ENCODE measurements around the gene TRAPPC12. TPM values are rescaled to one million over a fixed set of nuclear protein-coding genes. Genes with fewer than 3 reads are reported as not detected.

The TRAPPC12 gene
- total RNA-seq, 1 donor from 2014 or later, result 95.4 TPM

GRCh38 chr2:3441465-3441864 lies 62.0 kb downstream of the TRAPPC12 start:
- ATAC-seq (ENCODE audit: low read depth) (no peak), DNase-seq (no peak)
- Mint-ChIP-seq H3K36me3 (ENCODE audit: low read depth) (peaks cover 37% of the 10 kb centered on the region), H3K27ac (no peak overlapping the region), H3K9me3 (no peaks in the 10 kb centered on the region), H3K27me3 (no peaks in the 10 kb centered on the region), H3K4me3 (no peak overlapping the region), H3K4me1 (peaks cover 14% of the 10 kb centered on the region)
- ChIA-PET POLR2A (no interaction called here), CTCF (interaction anchor here (2.4 kb wide), 1 partner anchor 18 kb away, joined by 9 read pairs; no protein-coding TSS in a partner anchor)
- TF ChIP-seq CTCF (IDR thresholded peaks at IDR 0.05), result no peak
- intact Hi-C loops (cut with micrococcal nuclease), result no loop called here

GRCh38 chr2:3442185-3442584 lies 62.7 kb downstream of the TRAPPC12 start:
- H3K27me3 Mint-ChIP-seq, result no peaks in the 10 kb centered on the region
- no peak for ATAC-seq (ENCODE audit: low read depth)
- H3K4me3 Mint-ChIP-seq, result no peak overlapping the region
- intact Hi-C loops (cut with micrococcal nuclease), result no loop called here
- no peak overlapping the region for H3K27ac Mint-ChIP-seq
- POLR2A ChIA-PET, result no interaction called here
- CTCF ChIA-PET, result interaction anchor here (0.6 to 2.4 kb wide), 3 partner anchors 18 to 57 kb away, joined by 3 to 9 read pairs (median 3); no protein-coding TSS in a partner anchor
- H3K36me3 Mint-ChIP-seq (ENCODE audit: low read depth), result peaks cover 44% of the 10 kb centered on the region
- peaks cover 14% of the 10 kb centered on the region for H3K4me1 Mint-ChIP-seq
- TF ChIP-seq CTCF (IDR thresholded peaks at IDR 0.05), result no peak
- no peaks in the 10 kb centered on the region for H3K9me3 Mint-ChIP-seq
- DNase-seq, result no peak

- H3K9me3 Mint-ChIP-seq, result no peaks in the 10 kb centered on the region
- no peak for TF ChIP-seq CTCF (IDR thresholded peaks at IDR 0.05)
- H3K4me1 Mint-ChIP-seq, result peaks cover 14% of the 10 kb centered on the region
- ATAC-seq (ENCODE audit: low read depth) (no peak), DNase-seq (no peak)
- ChIA-PET CTCF (interaction anchor here (1.4 to 2.4 kb wide), 2 partner anchors 19 kb away, joined by 3 to 9 read pairs; no protein-coding TSS in a partner anchor), POLR2A (no interaction called here)
- H3K27me3 Mint-ChIP-seq, result no peaks in the 10 kb centered on the region
- intact Hi-C loops (cut with micrococcal nuclease), result no loop called here
- no peak overlapping the region for H3K27ac Mint-ChIP-seq
- H3K4me3 Mint-ChIP-seq, result no peak overlapping the region
- peaks cover 53% of the 10 kb centered on the region for H3K36me3 Mint-ChIP-seq (ENCODE audit: low read depth)
Observed at GRCh38 chr2:3443083-3443482, 63.6 kb downstream of the TRAPPC12 start.

GRCh38 chr2:3443506-3444084 lies 64.1 kb downstream of the TRAPPC12 start:
- no peak overlapping the region for H3K4me3 Mint-ChIP-seq

GRCh38 chr2:3445891-3446290 lies 66.4 kb downstream of the TRAPPC12 start:
- Mint-ChIP-seq H3K4me3 (no peak overlapping the region), H3K36me3 (ENCODE audit: low read depth) (peaks cover 79% of the 10 kb centered on the region), H3K27ac (no peak overlapping the region), H3K9me3 (no peaks in the 10 kb centered on the region), H3K27me3 (no peaks in the 10 kb centered on the region), H3K4me1 (peaks cover 8% of the 10 kb centered on the region)
- CTCF ChIA-PET, result no interaction called here
- intact Hi-C loops (cut with micrococcal nuclease), result no loop called here
- ATAC-seq (ENCODE audit: low read depth) (no peak), DNase-seq (no peak)
- no peak for TF ChIP-seq CTCF (IDR thresholded peaks at IDR 0.05)
- POLR2A ChIA-PET, result no interaction called here

More at GRCh38 chr2:3443506-3444084, 64.1 kb downstream of the TRAPPC12 start:
- H3K27me3 Mint-ChIP-seq, result no peaks in the 10 kb centered on the region
- CTCF ChIA-PET, result interaction anchor here (1.4 kb wide), 1 partner anchor 19 kb away, joined by 3 read pairs; no protein-coding TSS in a partner anchor
- H3K9me3 Mint-ChIP-seq, result no peaks in the 10 kb centered on the region
- intact Hi-C loops (cut with micrococcal nuclease), result no loop called here
- H3K27ac Mint-ChIP-seq, result no peak overlapping the region
- POLR2A ChIA-PET, result no interaction called here
- peaks cover 14% of the 10 kb centered on the region for H3K4me1 Mint-ChIP-seq
- DNase-seq, result no peak
- ATAC-seq (ENCODE audit: low read depth), result no peak
- no peak for TF ChIP-seq CTCF (IDR thresholded peaks at IDR 0.05)
- peaks cover 57% of the 10 kb centered on the region for H3K36me3 Mint-ChIP-seq (ENCODE audit: low read depth)
